NCI-H510A treated with DMSO at 0.1 percent for 48 hours (cell line): Measurements from ENCODE around the gene CFAP100.

Source experiments
- DNase-seq: peaks from one replicate; lab custom pipeline; 2025; lab: John Stamatoyannopoulos, UW

The CFAP100 gene

DNA sequence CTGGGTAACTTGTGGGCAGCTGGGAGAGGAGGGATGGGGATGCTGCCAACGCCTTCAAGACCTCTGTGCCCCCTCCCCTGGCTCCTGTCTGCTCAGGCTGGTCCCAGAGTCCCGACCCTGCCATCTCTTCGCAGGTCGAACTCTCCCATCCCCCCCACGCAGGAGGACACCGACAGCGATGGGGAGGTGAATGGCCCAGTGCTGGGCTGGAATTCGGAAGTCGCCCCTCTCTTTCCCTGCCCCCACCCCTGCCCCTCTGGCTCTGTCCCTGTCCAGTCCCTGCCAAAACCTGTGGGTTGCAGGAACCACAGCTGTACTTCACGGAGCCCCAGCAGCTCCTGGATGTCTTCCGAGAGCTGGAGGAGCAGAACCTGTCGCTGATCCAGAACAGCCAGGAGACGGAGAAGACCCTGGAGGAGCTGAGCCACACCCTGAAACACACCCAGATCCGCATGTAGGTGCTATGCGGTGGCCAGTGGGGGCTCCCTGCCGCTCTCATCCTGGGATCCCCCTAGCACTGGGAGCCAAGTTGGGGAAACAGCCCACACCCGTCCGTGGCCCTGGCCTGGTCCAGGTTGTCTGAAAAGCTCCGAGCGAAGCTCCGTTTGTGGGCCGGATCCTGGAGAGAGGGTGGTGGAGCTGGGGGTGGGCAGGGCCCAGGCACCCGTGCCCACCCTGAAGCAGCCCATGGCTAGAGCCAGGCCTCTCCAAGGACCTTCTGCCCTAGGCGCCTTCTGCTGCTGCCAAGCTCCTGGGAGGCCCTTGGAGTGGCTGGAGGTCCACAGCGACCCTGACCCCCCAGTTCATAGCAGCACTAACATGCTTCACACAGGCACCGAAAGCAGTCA, 28.7 kb downstream of the CFAP100 start:
- no peak for DNase-seq

DNA sequence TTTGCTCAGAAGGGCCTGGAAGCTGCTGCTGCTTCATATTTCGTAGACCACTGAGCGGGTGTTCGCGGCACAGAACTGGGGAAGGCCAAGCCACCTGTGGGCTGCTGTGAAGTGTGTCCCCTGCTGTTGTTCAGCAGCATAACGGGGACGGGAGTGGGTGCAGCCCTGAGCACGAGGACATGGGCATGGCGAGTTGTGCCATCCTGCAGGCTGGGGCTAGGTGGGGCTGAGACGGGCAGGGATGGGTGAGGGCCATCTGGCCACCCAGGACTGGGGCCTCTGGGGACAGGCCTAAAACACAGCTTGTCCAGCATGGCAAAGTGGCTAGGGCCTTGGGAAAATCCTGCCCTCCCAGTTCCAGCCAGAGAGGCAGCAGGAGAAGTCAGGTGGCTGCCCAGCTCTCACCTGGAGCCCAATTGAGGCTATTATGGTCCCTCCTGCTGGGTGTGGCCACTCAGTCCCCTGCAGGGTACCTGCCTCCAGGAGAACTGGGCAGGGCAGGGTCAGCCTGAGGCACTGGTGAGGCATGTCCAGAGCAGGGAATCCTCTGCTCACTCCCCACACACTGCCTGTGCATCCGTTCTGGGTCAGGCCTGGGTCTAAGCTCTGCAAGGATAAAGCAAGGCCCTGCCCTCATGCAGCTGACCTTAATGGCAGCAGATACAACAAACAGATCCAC, 29.5 kb downstream of the CFAP100 start:
- no peak for DNase-seq

DNA sequence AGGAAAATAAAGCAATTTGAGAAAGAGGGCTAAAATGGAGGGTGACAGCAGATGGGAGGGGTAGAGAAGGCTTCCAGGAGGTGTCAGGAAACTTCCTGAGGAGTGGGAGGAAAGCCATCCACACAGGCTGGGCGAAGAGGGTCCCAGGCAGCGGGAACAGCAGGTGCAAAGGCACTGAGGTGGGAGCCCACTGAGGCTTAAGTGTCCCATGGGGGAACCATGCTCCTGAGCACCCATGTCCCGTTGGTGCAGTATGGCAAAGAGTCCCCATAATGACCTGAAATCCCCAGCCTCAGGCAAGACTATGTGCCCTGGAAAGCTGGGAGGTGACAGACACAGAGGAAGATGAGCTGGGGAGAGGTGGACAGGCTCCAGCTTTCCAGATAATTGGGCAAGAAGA, 30.0 kb downstream of the CFAP100 start:
- DNase-seq: no peak

DNA sequence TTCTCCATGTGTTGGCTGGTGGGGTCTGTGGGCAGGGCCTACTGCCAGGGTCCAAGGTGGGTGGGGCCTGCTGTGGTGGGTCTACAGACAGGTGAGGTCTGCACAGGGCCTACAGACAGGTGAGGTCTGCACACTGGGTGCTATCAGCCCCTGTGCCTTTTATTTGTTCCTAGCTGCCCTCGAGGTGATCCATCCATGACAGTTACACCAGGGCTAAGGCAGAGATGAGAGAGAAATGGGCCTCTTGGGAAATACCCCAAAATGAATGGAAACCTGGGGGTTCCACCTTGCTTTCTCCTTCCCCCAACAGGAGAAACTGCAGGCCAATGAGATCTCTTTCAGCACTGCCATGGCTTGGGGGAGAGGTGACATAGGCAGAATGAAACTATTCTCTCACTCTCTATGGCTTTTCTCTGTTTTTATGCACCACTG, 36.4 kb downstream of the CFAP100 start:
- DNase-seq: no peak

DNA sequence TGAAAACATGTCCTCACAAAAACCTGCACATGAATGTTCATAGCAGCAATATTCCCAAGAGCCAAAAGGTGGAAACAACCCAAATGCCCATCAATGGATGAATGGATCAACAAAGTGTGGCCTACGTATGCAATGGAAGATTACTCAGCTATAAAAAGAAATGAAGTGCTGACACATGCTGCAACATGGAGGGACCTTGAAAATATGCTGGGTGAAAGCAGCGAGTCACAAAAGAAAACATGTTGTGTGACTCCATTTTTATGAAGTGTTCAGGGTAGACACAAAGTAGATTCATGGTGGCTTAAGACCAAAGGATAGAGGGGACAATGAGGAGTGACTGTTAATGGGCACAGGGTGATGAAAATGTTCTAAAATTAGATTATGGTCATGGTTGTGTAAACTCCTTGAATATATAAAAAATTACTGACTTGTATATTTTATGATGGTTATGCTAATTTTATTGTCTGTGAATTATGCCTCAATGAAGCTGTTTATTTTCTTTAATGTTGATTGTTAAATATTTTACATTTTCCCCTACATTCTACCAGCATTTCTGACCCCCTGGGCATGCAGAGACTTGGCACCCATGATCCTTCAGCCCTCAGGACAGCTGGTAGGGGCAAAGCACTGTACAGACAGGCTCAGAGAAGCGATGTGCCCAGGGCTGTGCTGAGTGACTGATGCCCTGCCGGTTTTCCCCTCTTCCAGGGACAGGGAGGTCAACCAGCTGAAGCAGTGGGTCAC, 37.8 kb downstream of the CFAP100 start:
- DNase-seq: no peak

- no peak for DNase-seq
These were observed 38.4 kb downstream of the CFAP100 start for GRCh38 chr3:126433105-126433430.

GRCh38 chr3:126433496-126434263, 39.0 kb downstream of the CFAP100 start:
- no peak for DNase-seq

GRCh38 chr3:126434264-126434590, 39.5 kb downstream of the CFAP100 start:
- DNase-seq: no peak

DNA sequence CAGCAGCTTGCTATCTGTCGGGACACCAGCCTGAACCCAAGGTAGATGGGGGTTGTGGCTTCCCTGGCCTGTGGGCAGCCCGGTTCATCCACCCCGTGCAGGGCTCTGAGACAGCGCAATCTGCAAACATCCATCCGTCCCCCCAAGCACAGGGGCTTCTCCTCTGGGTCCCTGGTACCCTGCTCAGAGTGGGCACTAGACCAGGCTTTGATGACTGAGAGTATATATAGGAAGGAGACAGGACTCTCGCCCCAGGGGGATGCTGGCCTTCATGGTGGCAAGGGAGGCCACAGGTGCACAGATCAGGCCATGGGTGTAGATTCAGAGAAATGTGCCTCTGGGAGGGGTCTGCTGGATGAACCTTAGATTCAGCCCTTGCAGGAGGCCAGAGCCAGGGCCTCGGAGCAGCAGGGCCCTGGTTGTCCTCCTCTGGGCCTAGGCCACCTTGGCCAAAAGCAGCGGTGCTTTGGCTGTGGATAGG, 40.3 kb downstream of the CFAP100 start:
- no peak for DNase-seq

- no peak for DNase-seq
These were observed 41.0 kb downstream of the CFAP100 start for GRCh38 chr3:126435456-126436315.

GRCh38 chr3:126436826-126437717, 42.4 kb downstream of the CFAP100 start:
- DNase-seq: no peak

GRCh38 chr3:126438186-126438585, 43.5 kb downstream of the CFAP100 start:
- DNase-seq: no peak

DNA sequence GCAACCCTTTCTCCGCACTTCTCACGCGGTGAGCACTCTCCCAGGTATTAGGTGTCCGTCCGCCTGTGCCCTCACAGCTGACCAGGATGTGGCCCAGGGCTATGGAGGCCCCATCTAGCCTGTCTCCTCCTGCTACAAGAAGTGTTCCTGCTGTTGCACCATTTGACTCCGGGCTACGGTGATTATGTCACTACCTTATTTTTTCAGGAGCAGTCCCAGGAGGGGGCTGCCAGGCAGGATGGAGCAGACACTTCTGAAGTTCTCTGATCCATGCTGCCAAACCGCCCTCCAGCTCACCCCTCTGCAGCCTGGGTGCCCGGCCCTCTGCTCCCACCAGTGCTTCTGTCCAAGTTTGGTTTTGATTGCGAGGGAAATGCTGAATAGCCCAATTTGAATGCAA, 44.0 kb downstream of the CFAP100 start:
- DNase-seq: no peak

DNA sequence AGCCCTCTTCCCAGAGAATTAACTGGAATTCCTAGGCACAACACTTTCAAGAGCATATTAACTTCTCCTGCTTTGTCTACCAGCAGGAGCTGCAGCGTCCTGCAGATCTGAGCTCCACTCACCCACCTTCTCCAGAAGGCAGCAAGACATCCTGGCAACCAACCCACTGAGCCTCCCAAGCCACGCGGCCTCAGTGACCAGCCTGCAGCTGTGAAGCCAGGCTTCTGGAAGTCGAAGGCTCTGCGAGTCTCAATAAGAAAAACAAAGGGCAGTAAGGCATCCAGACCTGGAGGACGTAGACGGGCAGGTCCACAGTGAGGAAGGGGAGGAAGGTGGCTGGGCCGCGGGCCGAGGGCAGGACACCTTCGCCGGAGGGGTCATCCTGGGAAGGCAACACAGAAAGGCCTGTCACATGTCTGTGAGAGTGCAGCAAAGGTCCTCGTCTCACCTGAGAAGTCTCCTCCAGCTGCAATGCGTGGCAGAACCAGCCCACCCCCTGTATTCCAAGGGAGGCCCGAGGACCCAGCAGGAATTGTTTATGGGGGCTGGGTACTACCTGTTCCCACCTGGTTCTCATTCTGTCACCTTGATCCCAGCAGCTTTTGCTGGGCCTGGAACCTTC, 44.7 kb downstream of the CFAP100 start:
- DNase-seq: no peak

- DNase-seq: no peak
These were observed 45.4 kb downstream of the CFAP100 start for GRCh38 chr3:126439968-126440708.

DNA sequence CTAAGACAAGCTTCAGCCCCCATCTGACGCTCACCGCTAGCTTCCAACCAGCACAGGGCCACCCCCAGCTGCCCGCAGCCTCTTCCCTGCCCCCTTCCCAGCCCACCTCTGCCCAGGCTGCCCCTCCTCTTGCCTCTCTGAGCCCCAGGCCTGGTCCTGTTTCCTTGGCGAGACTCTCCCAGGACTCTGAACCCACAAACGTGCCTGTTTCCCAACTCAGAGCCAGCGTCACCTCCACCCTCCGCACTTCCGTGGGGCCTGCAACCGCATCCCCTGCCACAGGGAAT, 45.9 kb downstream of the CFAP100 start:
- DNase-seq: no peak

- no peak for DNase-seq
These were observed 46.7 kb downstream of the CFAP100 start for GRCh38 chr3:126441256-126441880.

DNA sequence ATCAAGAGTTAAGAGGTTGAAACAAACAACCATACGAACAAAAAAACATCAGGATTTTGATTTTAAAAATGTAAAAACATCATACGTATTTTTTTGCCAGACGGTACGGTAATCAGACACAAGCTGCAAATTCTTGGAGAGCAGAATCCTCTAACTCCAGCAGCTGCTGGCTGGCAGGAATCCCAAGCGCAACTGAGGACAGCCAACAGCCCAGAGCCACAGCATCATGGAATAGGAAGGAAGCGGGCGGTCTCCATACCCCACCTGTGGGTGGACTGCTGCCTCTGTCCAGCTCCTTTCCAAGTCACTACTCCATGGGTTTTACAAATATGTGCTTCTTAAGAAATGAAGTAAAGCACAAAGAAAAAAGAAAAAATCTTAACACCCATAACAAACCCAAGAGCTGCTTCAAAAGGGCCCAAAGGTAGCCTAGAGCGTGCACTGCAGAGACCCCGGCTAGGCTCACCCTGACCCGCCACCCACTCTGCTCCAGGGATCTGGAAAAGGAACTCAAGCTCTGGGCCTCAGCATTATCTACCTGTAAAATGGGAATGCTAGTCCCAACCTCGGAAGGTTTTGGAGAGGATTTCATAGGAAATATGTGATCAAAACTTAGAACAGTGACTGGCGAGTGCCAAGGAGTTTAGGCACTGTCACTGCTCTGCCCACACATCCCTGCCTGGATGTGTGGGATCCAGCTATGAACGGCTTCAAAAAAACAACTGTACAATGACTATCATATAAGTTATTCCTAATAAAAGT, 47.6 kb downstream of the CFAP100 start:
- no peak for DNase-seq
